GM21526 (cell line): ENCODE measurements around the gene RNF152.

Experiments
- ATAC-seq: cut with Tn5 transposase; IDR thresholded peaks from one replicate; pipeline ENCODE4 v1.9.1; 2021; ENCODE audit warnings: moderate library complexity; ENCODE audit not compliant: unreplicated experiment, low FRiP score

Gene RNF152

DNA sequence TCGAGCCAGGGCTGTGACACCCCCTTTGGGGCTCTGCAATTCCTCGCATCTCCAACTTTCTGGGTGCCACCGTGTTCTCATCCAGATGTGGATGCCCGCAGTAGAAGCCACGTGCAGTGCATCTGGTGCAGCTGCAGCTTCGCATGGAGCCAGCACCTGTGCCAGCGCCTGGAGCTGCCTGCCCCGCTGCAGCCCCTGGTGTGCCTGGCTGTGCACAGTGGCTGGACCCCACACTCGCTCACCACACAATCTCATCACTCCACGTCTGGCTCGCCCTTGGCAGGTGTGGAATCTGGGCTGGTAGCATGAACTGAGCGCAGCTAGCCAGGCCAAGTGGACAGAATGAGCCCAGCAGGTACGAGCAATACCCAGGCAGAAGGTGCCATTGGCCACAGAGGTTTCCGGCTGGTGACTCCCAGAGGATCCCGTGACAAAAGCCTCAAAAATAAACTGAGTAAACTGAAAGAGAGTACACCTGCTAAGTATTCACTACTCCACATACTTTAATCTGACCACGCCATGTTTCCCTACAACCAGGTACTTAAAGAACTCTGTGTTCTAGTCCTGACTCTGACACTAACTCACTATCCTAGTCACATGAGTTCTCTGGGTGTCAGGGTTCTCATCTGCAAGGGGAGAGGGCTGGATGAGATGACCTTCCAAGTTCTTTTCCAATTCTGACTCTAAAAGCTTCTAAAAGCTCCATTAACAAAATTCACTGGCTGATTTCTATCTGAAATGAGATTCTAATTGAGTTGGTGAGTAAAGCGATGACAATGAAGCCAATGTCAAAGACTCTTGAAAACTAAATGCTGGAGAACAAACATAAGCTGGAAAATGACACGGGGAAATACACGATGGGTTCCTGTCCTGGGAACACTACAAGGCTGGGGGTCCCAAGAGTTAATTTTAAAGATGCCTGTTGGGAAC, 37.1 kb downstream of the RNF152 start:
- no peak for ATAC-seq

- no peak for ATAC-seq
These were observed 38.0 kb downstream of the RNF152 start for GRCh38 chr18:61854578-61855448.

GRCh38 chr18:61853855-61854254, 39.0 kb downstream of the RNF152 start:
- no peak for ATAC-seq

GRCh38 chr18:61852496-61852895, 40.3 kb downstream of the RNF152 start:
- no peak for ATAC-seq

- no peak for ATAC-seq
These were observed 40.8 kb downstream of the RNF152 start for GRCh38 chr18:61851940-61852451.

DNA sequence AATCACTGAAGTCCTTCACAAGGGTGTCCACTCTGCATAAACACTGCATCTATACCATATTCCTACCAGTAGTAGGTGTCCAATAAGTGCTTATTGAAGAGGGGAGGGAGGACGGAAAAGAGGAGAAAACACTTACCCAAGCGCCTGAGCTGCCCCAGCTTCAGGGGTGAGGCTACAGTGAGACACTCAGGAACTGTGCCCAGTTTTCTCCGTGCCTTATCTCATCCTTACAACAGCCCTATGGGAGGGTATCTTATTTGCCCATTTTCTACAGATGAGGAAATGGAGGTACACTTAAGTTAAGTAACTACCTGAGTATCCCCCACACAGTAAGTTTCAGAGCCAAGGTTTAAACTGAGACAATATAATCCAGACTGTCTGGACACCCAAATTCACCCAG, 41.5 kb downstream of the RNF152 start:
- ATAC-seq = no peak

DNA sequence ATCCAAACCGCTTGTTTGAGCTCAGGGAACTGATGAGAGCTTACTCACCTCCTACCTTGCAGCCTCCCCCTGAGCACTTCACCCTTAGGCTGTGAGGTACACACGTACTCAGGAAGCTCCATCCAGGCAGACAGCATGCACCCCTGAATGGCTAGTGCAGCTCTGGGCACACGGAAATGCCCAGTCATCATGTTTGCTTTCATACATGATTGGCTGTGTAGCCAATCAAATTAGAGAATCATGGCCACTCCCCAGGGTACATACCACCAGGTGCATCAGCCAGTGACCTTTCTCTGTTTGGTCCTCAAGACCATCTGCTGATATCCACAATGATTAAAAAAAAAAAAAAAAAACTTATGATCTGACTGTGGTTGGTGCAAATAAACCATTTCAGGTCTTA, 42.1 kb downstream of the RNF152 start:
- ATAC-seq = no peak

DNA sequence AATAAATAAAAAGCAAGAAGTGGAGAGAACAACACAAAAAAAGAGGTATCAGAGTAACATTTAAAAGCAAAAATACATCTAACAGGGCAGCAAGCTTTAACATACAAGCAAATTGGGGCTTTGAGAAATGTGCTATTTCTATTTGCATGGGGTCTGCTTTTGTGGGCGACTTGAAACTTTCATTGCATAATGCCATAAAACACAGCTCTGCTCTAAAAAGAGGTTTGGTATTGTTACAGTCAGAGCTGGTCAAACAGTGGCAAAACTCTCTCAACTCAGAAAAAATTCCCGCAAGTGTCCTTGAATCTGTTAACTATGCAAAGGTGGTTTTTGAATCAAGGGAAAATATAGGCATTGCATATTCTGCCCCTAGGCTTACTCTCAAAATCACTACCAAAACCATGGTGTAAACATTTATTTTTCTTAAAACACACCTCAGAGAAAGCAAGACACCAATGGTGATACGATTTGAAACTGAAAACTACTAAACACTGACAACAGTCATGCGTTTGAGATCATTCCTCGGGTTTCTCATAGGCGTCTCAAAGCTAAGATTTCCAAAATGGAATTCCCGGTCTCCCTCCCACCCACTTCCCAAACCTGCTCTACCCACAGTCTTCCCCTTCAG, 45.5 kb downstream of the RNF152 start:
- no peak for ATAC-seq

- ATAC-seq = no peak
These were observed 47.6 kb downstream of the RNF152 start for GRCh38 chr18:61845197-61845596.

DNA sequence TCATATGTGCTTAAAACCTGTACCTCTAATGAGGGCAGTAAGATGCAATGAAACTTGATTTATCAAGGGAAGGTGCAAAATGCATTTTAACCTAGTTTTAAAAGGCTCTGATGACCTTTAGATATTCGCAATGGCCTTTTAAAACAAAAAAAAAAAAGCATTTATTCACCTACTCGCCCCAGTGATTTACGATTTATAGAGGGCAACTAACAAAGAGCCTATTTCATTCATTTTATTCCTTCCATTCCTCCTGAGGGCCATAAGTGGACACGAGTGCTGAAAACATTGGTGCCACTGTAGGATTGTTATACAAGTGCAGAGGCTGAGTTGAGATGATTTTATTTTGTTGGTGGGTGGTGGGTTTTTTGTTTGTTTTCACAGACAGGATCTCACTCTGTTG, 48.1 kb downstream of the RNF152 start:
- ATAC-seq = no peak

DNA sequence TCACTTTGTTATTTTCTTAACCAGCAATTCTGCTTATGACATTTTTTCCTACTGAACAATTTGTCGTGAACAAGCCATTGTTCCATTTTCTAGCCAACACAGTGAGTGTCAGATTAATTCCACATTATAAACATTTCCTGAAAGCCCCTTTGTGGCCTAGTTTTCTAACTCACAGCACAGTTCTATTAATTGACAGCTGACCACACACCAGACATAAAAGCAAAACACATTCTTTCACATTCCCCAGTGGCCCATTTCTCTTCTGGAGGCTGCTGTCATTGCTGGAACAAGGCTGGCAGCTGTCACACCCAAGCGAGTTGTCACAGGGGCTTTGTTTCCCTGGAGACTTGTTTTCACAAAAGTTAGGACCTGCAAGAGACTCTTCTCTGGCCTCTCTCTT, 50.7 kb downstream of the RNF152 start:
- no peak for ATAC-seq

GRCh38 chr18:61841706-61842105, 51.1 kb downstream of the RNF152 start:
- ATAC-seq = no peak

DNA sequence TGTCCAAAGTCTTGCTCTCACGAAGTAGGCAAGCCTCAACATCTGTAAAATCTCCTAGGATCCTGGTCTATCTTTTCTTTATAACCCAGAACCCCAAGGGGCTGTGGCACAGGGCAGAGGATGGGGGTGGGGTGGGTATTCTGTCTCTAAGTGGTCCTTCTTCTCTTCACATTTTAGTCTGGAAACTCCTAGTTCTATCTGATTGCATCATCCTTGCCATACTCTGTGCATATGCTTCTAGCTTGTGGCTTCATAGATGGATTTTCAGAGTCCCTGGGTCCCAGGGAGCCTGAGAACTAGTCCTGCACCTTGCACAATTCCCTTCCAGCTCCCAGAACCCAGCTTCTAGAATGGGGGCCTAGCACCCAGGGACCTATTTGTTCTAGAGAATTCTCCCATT, 52.5 kb downstream of the RNF152 start:
- ATAC-seq = no peak

GRCh38 chr18:61838521-61838920, 54.3 kb downstream of the RNF152 start:
- no peak for ATAC-seq

DNA sequence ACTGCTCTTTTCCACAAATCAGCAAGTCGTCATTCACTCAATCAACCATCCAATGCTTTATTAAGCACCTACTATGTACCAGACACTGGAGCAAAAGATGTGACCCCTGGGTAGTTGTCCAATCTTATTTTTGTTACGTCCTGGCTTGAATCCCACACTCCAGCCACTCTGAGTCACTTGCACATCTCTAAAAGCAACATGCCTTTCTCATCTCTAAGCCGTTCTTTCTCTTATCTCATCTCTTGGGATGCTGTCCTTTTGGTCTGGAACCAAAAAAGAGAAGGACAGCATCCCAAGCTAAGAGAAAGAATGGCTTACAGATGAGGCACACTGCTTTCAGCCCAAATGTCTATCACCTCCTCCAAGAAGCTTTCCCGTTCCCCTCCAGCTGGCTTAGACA, 58.8 kb downstream of the RNF152 start:
- ATAC-seq = no peak

DNA sequence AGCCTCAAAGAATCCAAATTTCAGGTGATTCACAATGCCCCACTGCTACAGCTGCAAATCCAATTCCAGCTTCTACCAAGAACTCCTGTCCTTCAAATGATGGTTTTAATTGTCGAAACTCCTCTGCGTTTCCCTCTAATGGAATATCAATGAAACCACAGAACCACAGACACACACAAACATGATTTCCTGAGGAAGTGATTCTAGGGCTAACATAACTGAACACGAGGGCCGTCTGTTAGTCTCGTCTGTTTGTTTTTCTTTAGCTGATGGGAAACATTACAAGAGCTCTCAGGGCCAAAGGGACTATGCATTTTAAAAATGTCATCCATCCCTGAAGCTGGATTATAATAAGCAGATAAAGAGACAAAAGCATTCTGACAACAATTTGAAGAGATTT, 59.4 kb downstream of the RNF152 start:
- no peak for ATAC-seq

- no peak for ATAC-seq
These were observed 59.9 kb downstream of the RNF152 start for GRCh38 chr18:61832858-61833257.

DNA sequence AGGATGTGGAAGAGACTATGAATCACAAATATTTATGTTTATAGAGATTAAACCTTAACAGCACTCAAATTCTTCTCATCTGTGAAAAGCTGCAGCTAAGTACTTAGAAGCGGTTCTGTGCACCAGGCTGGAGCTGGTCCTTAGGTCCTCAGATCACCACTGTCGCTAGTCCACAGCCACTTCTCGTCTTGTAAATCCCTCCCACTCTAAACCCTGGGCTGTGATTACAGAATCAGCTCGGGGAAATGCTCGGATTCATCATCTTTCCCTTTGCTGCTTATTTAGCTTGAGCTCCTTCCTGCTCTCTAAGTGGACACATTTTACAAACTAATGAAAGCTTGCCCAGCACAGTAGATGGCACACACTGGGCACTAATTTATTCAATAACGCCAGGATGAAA, 61.7 kb downstream of the RNF152 start:
- no peak for ATAC-seq

GRCh38 chr18:61829108-61829507, 63.7 kb downstream of the RNF152 start:
- ATAC-seq = no peak

DNA sequence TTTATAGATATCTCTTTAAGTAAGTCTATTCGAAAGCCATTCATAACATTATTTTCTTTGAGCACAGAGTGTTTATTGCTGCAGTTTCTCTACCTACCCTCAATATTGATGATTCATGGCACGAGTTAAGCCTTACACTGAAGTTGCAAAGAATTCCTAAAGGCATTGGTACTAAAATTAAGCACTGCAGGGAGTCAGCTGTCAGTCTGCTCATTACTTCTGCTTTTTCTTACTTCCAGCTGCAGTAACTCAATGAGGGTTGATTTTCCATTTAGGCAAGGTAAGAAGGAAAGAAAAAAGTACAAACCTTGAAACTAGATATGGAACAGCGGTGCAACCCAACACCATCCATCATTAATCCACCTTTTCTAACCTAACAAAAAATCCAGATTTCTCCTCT, 65.2 kb downstream of the RNF152 start:
- no peak for ATAC-seq

GRCh38 chr18:61825386-61825785, 67.4 kb downstream of the RNF152 start:
- no peak for ATAC-seq
